Measurements from ENCODE around the gene EVI5.
"Not testable (repeated sequence)": the region's sequence is repeated elsewhere in the genome, so short reads cannot be mapped to it uniquely, and the experiment has no call there.

The EVI5 gene

DNA sequence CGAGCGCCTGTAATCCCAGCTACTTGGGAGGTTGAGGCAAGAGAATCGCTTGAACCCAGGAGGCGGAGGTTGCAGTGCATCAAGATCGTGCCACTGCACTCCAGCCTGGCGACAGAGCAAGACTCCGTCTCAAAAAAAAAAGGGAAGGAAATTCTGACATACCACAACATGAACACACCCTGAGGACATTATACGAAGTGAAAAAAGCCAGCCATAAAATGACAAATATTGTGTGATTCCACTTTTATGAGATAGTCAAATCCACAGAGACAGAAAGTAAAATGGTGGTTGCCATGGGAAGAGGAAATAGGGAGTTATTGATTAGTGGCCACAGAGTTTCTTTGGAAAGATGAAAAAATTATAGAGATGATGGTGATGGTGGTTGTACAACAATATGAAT lies 41.7 kb downstream of the EVI5 start:
- Mint-ChIP-seq H3K9me3 (no peaks in the 10 kb centered on the region), H3K4me3 (no peak overlapping the region), H3K4me1 (no peaks in the 10 kb centered on the region), H3K36me3 (ENCODE audit: low read depth) (peaks cover 6% of the 10 kb centered on the region), H3K27ac (no peak overlapping the region), H3K27me3 (ENCODE audit: low read depth, poor library complexity) (no peaks in the 10 kb centered on the region)
- no peak for DNase-seq
- TF ChIP-seq, protein P1, sequence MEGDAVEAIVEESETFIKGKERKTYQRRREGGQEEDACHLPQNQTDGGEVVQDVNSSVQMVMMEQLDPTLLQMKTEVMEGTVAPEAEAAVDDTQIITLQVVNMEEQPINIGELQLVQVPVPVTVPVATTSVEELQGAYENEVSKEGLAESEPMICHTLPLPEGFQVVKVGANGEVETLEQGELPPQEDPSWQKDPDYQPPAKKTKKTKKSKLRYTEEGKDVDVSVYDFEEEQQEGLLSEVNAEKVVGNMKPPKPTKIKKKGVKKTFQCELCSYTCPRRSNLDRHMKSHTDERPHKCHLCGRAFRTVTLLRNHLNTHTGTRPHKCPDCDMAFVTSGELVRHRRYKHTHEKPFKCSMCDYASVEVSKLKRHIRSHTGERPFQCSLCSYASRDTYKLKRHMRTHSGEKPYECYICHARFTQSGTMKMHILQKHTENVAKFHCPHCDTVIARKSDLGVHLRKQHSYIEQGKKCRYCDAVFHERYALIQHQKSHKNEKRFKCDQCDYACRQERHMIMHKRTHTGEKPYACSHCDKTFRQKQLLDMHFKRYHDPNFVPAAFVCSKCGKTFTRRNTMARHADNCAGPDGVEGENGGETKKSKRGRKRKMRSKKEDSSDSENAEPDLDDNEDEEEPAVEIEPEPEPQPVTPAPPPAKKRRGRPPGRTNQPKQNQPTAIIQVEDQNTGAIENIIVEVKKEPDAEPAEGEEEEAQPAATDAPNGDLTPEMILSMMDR (IDR thresholded peaks at IDR 0.05), result no peak

DNA sequence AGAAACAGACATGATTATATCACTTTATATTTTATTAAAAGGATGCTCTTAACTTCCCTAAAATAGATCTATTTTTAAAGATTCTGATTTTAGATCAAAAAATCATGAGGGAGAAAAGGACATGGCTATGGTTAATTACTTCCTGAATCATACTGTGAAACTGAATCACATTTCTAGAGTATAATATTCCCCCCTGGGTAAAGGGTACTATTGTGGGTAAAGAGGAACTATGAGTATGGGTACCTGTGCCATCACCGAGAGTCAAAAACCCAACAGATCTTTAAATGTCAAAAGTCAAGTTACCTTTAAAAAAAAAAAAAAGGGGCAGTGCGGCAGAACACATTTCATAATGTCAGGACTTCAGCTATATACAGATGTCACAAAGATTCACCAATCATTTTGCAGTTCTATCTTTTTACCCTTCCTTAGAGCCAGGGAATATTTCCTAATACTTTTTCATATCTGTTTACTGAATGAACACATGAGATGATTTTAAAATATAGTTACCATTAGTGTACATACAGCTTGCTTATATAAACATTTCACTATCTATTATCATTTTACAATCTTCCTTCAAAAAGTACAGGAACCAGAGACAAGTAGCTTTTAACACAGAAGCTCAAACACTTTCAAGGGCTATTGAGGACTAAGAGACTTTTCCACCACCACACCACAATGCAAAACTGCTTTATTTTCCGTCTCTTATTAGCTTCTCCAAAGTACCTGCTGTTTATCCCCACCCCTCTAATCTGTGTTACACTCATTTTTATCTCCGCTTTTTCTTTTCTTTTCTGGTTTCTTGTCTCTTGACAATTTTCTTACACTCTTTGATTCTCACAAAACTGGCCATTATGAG lies 45.0 kb downstream of the EVI5 start:
- Mint-ChIP-seq H3K9me3 (no peaks in the 10 kb centered on the region), H3K4me3 (no peak overlapping the region), H3K36me3 (ENCODE audit: low read depth) (peaks cover 4% of the 10 kb centered on the region), H3K27me3 (ENCODE audit: low read depth, poor library complexity) (no peaks in the 10 kb centered on the region), H3K27ac (peak overlapping the region; percentile 0), H3K4me1 (no peaks in the 10 kb centered on the region)
- no peak for DNase-seq
- TF ChIP-seq, protein P1 (IDR thresholded peaks at IDR 0.05), result no peak

DNA sequence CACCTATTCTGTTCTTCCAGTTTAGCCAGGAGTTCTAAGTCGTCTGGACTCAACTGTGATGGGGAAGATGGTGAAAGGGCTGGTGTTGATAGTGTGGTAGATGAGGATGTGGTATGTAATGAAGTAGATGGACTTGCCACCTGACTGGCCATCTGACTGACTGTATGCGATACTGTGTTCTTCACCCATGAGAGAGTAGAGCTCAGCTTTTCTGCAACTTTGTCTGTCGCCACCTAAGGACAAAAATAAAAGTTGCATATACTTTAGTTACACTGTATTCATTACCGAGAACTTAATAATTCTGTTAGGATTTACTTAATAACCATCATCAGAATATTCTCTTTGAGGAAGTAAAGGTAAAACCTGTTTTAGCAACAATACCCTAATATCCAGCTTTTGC lies 48.5 kb downstream of the EVI5 start:
- no peak for DNase-seq

DNA sequence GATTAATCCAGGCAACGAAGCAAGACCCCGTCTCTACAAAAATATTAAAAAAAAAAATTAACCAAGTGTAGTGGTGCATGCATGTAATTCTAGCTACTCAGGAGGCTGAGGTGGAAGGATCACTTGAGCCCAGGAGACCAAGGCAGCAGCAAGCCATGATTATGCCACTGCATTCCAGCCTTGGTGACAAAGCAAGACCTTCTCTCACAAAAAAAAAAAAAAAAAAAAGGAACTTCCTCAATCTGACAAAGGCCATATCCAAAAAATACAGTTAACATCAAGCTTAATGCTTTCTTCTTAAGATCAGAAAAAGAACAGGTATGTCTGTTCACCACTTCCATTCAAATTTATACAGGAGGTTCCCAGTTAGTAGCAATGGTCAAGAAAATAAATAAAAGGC lies 54.4 kb downstream of the EVI5 start:
- H3K9me3 Mint-ChIP-seq, result peaks cover 9% of the 10 kb centered on the region
- H3K27me3 Mint-ChIP-seq (ENCODE audit: low read depth, poor library complexity), result peaks cover 6% of the 10 kb centered on the region
- H3K27ac Mint-ChIP-seq, result peak overlapping the region; percentile 91
- peaks cover 61% of the 10 kb centered on the region for H3K36me3 Mint-ChIP-seq (ENCODE audit: low read depth)
- no peak overlapping the region for H3K4me3 Mint-ChIP-seq
- TF ChIP-seq, protein P1 (IDR thresholded peaks at IDR 0.05), result no peak
- no peak for DNase-seq
- no peaks in the 10 kb centered on the region for H3K4me1 Mint-ChIP-seq

More for the DNA sequence above, 48.5 kb downstream of the EVI5 start:
- TF ChIP-seq, protein P1 (IDR thresholded peaks at IDR 0.05), result no peak
- no peak overlapping the region for H3K4me3 Mint-ChIP-seq
- peaks cover 9% of the 10 kb centered on the region for H3K9me3 Mint-ChIP-seq
- peaks cover 34% of the 10 kb centered on the region for H3K36me3 Mint-ChIP-seq (ENCODE audit: low read depth)
- no peaks in the 10 kb centered on the region for H3K4me1 Mint-ChIP-seq
- no peak overlapping the region for H3K27ac Mint-ChIP-seq
- peaks cover 6% of the 10 kb centered on the region for H3K27me3 Mint-ChIP-seq (ENCODE audit: low read depth, poor library complexity)

DNA sequence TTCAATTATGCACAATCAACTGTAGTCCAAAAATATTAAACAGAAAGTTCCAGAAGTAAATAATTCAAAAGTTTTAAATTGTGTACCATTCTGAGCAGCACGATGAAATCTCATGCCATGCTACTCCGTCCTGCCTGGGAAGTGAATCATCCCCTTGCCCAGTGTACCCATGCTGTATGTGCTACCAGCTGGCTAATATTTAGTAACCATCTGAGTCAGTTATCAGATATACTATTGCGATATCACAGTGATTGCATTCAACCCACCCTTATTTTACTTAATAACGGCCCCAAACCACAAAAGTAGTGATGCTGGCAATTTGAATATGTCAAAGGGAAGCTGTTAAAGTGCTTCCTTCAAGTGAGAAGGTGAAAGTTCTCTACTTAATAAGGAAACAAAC lies 56.2 kb downstream of the EVI5 start:
- no peak for DNase-seq
- H3K9me3 Mint-ChIP-seq, result peaks cover 20% of the 10 kb centered on the region
- H3K4me1 Mint-ChIP-seq, result no peaks in the 10 kb centered on the region
- no peaks in the 10 kb centered on the region for H3K27me3 Mint-ChIP-seq (ENCODE audit: low read depth, poor library complexity)
- H3K36me3 Mint-ChIP-seq (ENCODE audit: low read depth), result peaks cover 63% of the 10 kb centered on the region
- H3K27ac Mint-ChIP-seq, result no peak overlapping the region
- TF ChIP-seq, protein P1 (IDR thresholded peaks at IDR 0.05), result no peak
- H3K4me3 Mint-ChIP-seq, result no peak overlapping the region

DNA sequence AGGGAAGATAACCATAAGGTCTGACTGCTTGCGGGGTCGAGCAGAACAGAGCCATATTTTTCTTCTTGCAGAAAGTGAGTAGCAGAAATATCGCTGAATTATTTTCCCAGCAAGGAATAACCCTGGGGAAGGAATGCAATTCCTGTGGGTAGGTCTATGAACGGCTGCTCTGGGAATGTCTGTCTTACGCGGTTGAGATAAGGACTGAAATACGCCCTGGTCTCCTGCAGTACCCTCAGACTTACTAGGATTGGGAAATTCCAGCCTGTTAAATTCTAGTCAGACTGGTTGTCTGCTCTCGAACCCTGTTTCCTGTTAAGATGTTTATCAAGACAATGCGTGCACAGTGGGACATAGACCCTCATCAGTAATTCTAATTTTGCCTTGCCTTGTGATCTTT lies 61.2 kb downstream of the EVI5 start:
- DNase-seq; H3K4me3 Mint-ChIP-seq; H3K4me1 Mint-ChIP-seq; H3K27me3 Mint-ChIP-seq (ENCODE audit: low read depth, poor library complexity); H3K27ac Mint-ChIP-seq: not testable (repeated sequence)
- H3K36me3 Mint-ChIP-seq (ENCODE audit: low read depth), result peaks cover 58% of the 10 kb centered on the region
- H3K9me3 Mint-ChIP-seq, result peaks cover 47% of the 10 kb centered on the region

All from nephron progenitor cell (in vitro differentiated cells).